HepG2 (cell line): ENCODE measurements around the gene ACOXL. TPM values are rescaled to one million over a fixed set of nuclear protein-coding genes. Genes with fewer than 3 reads are reported as not detected.
A peak's percentile ranks its signal among the peaks of the same experiment; 100 is the strongest.

ENCODE experiments used
- ATAC-seq: fragments of 200-7000 bp; cut with Tn5 transposase; 3 replicates; pipeline ENCODE4 v1.9.1; 2020; ENCODE audit warnings: mild to moderate bottlenecking, moderate library complexity
- BruUV-seq: library from RNA; stranded (reverse); fragments of 400-500 nt; replicated peaks from 2 replicates; lab custom pipeline; 2021; lab: Mats Ljungman, UMichigan
- CTCF ChIA-PET: fragments of 300-600 bp; formaldehyde crosslinking; extraction: SDS; loops from one replicate; lab custom pipeline; 2021; ENCODE audit warnings: low total read pairs, inconsistent platforms, low intra/inter-chr PET ratio; lab: Yijun Ruan, JAX
- POLR2A ChIA-PET: fragments of 350-600 bp; sonication (Branson Sonifier 250); formaldehyde crosslinking; loops from one replicate; lab custom pipeline; 2020; ENCODE audit warnings: antibody characterized with exemption, inconsistent platforms; lab: Yijun Ruan, JAX
- DNase-seq: peaks from one replicate; pipeline ENCODE4 v3.0.0-alpha.2; 2015; ENCODE audit warnings: low spot score
- FAIRE-seq: peaks from 3 replicates; lab custom pipeline; 2011; peaks lifted over from hg19 to GRCh38; lab: Jason Lieb, UNC
- H2AFZ ChIP-seq: one replicate; pipeline ENCODE4 v1.6.1; 2011; ENCODE audit warnings: low read length, inconsistent platforms
- H3K27ac ChIP-seq: fragments of 300-600 bp; 3 replicates; pipeline ENCODE4 v1.8.0; 2011; ENCODE audit warnings: mixed run types, mild to moderate bottlenecking, mixed read lengths, low read length, inconsistent platforms; ENCODE audit not compliant: insufficient read depth; ENCODE audit errors: extremely low read length
- H3K27me3 ChIP-seq, 2 experiments: fragments of 200-600 bp in 1 of 2; 2 replicates in 1 of 2; 3 replicates in 1 of 2; pipeline versions ENCODE4 v1.6.0 to v1.8.0; 2011; ENCODE audit warnings: low read length in 2 of 2, mild to moderate bottlenecking in 2 of 2, moderate library complexity in 2 of 2, inconsistent platforms in 1 of 2; ENCODE audit not compliant: insufficient read depth in 2 of 2, control insufficient read depth in 1 of 2
- H3K36me3 ChIP-seq, 2 experiments: fragments of 200-600 bp in 1 of 2; replicated peaks in 1 of 2; 2 replicates in 1 of 2; 3 replicates in 1 of 2; pipeline versions ENCODE4 v1.5.1 to v1.8.0; 2011; ENCODE audit warnings: low read length in 2 of 2, inconsistent platforms in 1 of 2; ENCODE audit not compliant: insufficient read depth in 2 of 2, control insufficient read depth in 1 of 2
- H3K4me1 ChIP-seq: 2 replicates; pipeline ENCODE4 v1.5.1; 2012; ENCODE audit warnings: low read length, inconsistent platforms; ENCODE audit not compliant: insufficient read depth
- H3K4me2 ChIP-seq: 2 replicates; pipeline ENCODE4 v1.6.0; 2011; ENCODE audit warnings: low read depth, low read length, inconsistent platforms
- H3K4me3 ChIP-seq, 3 experiments: fragments of 200-600 bp in 1 of 3; sonication (generic), shearing (Covaris generic) in 1 of 3; replicated peaks in 1 of 3; 2 replicates each; pipeline ENCODE4 v1.5.1; 2011 to 2016; ENCODE audit warnings: low read length in 3 of 3, inconsistent platforms in 2 of 3, low read depth in 2 of 3, mild to moderate bottlenecking in 2 of 3, control low read depth in 1 of 3, mixed read lengths in 1 of 3; ENCODE audit not compliant: insufficient read depth in 1 of 3
- H3K79me2 ChIP-seq: one replicate; pipeline ENCODE4 v1.6.1; 2011; ENCODE audit warnings: low read length, inconsistent platforms; ENCODE audit not compliant: insufficient read depth
- H3K9ac ChIP-seq: 2 replicates; pipeline ENCODE4 v1.6.0; 2011; ENCODE audit warnings: mild to moderate bottlenecking, low read depth, low read length, inconsistent platforms; ENCODE audit not compliant: insufficient read depth
- H3K9me3 ChIP-seq: 2 replicates; pipeline ENCODE4 v1.5.1; 2012; ENCODE audit warnings: mild to moderate bottlenecking, low read length
- H4K20me1 ChIP-seq: 2 replicates; pipeline ENCODE4 v1.6.0; 2011; ENCODE audit warnings: inconsistent platforms, mild to moderate bottlenecking, low read length, moderate library complexity; ENCODE audit not compliant: insufficient read depth
- ATF7 ChIP-seq, 2 experiments: fragments of 450-650 bp in 1 of 2; sonication (generic) in 1 of 2; formaldehyde crosslinking in 1 of 2; IDR thresholded peaks; 2 replicates each; pipeline versions ENCODE4 v1.4.0 to v1.6.1; 2016 to 2020; ENCODE audit warnings: antibody characterized with exemption in 1 of 2, mild to moderate bottlenecking in 1 of 2, missing genetic modification reagents in 1 of 2
- CENPX ChIP-seq: sonication (generic); formaldehyde crosslinking; IDR thresholded peaks from 2 replicates; pipeline ENCODE4 v1.9.0; 2021; ENCODE audit warnings: mild to moderate bottlenecking, missing genetic modification reagents, moderate library complexity
- CREB1 ChIP-seq, 2 experiments: fragments of 450-650 bp in 1 of 2; IDR thresholded peaks; 2 replicates each; pipeline ENCODE4 v1.6.1; 2016 to 2017; ENCODE audit warnings: control low read depth in 1 of 2, mild to moderate bottlenecking in 1 of 2, missing compliant biosample characterization in 1 of 2, missing genetic modification characterization in 1 of 2
- EP300 ChIP-seq, 3 experiments: sonication (generic) in 1 of 3; formaldehyde crosslinking in 1 of 3; IDR thresholded peaks; 2 replicates each; pipeline versions ENCODE4 v1.5.1 to v1.6.1; 2011 to 2020; ENCODE audit warnings: low read depth in 2 of 3, low read length in 2 of 3, borderline replicate concordance in 1 of 3, improper control_type of control experiment in 1 of 3, mild to moderate bottlenecking in 1 of 3, missing genetic modification reagents in 1 of 3, moderate library complexity in 1 of 3
- HNRNPK ChIP-seq: fragments of 200-400 bp; formaldehyde crosslinking; IDR thresholded peaks from 2 replicates; pipeline ENCODE4 v1.6.1; 2018; ENCODE audit warnings: low read length, low read depth, moderate library complexity, mild to moderate bottlenecking; ENCODE audit not compliant: poor library complexity, severe bottlenecking
- RXRB ChIP-seq: IDR thresholded peaks from 2 replicates; pipeline ENCODE4 v1.6.1; 2016; ENCODE audit warnings: borderline replicate concordance, missing genetic modification reagents, missing compliant biosample characterization
- SAP130 ChIP-seq: IDR thresholded peaks from 2 replicates; pipeline ENCODE4 v1.6.1; 2016; ENCODE audit warnings: low read depth
- SMAD3 ChIP-seq: sonication (generic); formaldehyde crosslinking; IDR thresholded peaks from 2 replicates; pipeline ENCODE4 v1.4.0; 2020; ENCODE audit warnings: missing genetic modification reagents
- SNAI1 ChIP-seq: sonication (generic); formaldehyde crosslinking; IDR thresholded peaks from 2 replicates; pipeline ENCODE4 v1.5.0; 2020; ENCODE audit warnings: mild to moderate bottlenecking, missing genetic modification reagents, borderline replicate concordance
- SOX5 ChIP-seq: IDR thresholded peaks from 2 replicates; pipeline ENCODE4 v1.6.1; 2016; ENCODE audit warnings: borderline replicate concordance
- SOX6 ChIP-seq, 2 experiments: fragments of 450-650 bp in 1 of 2; sonication (generic) in 1 of 2; formaldehyde crosslinking in 1 of 2; IDR thresholded peaks; 2 replicates each; pipeline versions ENCODE4 v1.4.0 to v1.6.1; 2017 to 2020; ENCODE audit warnings: antibody characterized with exemption in 1 of 2, mild to moderate bottlenecking in 1 of 2, missing genetic modification reagents in 1 of 2
- TCF7 ChIP-seq: sonication (generic); IDR thresholded peaks from 2 replicates; pipeline ENCODE4 v1.6.1; 2016; ENCODE audit warnings: antibody characterized with exemption, low read depth
- ZBTB21 ChIP-seq: sonication (generic); formaldehyde crosslinking; IDR thresholded peaks from 2 replicates; pipeline ENCODE4 v1.4.0; 2020; ENCODE audit warnings: missing genetic modification reagents
- ZNF30 ChIP-seq: sonication (generic); formaldehyde crosslinking; IDR thresholded peaks from 2 replicates; pipeline ENCODE4 v1.5.0; 2020; ENCODE audit warnings: mild to moderate bottlenecking, missing genetic modification reagents
- ZNF580 ChIP-seq: IDR thresholded peaks from 2 replicates; pipeline ENCODE4 v1.6.1; 2016; ENCODE audit warnings: low read depth, borderline replicate concordance
- ZNF598 ChIP-seq: sonication (generic); formaldehyde crosslinking; IDR thresholded peaks from 2 replicates; pipeline ENCODE4 v1.5.1; 2020; ENCODE audit warnings: mild to moderate bottlenecking, missing genetic modification reagents, borderline replicate concordance
- ZNF724P ChIP-seq: sonication (generic); formaldehyde crosslinking; IDR thresholded peaks from 2 replicates; pipeline ENCODE4 v1.8.0; 2022; ENCODE audit warnings: missing genetic modification reagents, borderline replicate concordance
- ZSCAN21 ChIP-seq: sonication (generic); formaldehyde crosslinking; IDR thresholded peaks from 2 replicates; pipeline ENCODE4 v1.8.0; 2022; ENCODE audit warnings: mild to moderate bottlenecking, missing genetic modification reagents, moderate library complexity, borderline replicate concordance
- ZXDC ChIP-seq: sonication (generic); formaldehyde crosslinking; IDR thresholded peaks from 2 replicates; pipeline ENCODE4 v1.5.0; 2020; ENCODE audit warnings: mild to moderate bottlenecking, missing genetic modification reagents
- WGBS: methylation state at CpG from one replicate; pipeline ENCODE4 v1.1.6; 2017; ENCODE audit warnings: low lambda C conversion rate; 5-methylcytosine and 5-hydroxymethylcytosine counted together
- in situ Hi-C: cut with HindIII; loops from 2 replicates; pipeline ENCODE4 v1.10.0; 2017; ENCODE audit warnings: low pct_unique_long_range_greater_than_20kb; ENCODE audit not compliant: extremely low pct_ligation_motif_present
- intact Hi-C: fragments of 100-400 bp; cut with micrococcal nuclease; formaldehyde crosslinking; loops from one replicate; pipeline ENCODE4 v1.10.0; 2022; ENCODE audit not compliant: unreplicated experiment
- polyA plus RNA-seq, 8 experiments: library from polyadenylated mRNA; depleted of rRNA in 3 of 8; stranded (reverse) in 7 of 8; unstranded in 1 of 8; fragments of >200 nt; fragmentation: Illumina TruSeq in 4 of 8; extraction: Trizol in 4 of 8; gene quantifications; 2 replicates each; pipeline versions ENCODE4 v1.2.1 to v1.2.3, GENCODE V29; 2011 to 2016; ENCODE audit warnings: low read depth in 4 of 8, missing spikeins in 1 of 8, mixed read lengths in 1 of 8; ENCODE audit not compliant: insufficient read depth in 1 of 8
- total RNA-seq, 5 experiments: library from RNA; depleted of rRNA; stranded (reverse); fragments of >200 nt; fragmentation: Illumina TruSeq; extraction: Trizol; gene quantifications; 2 replicates each; pipeline ENCODE4 v1.2.3, GENCODE V29; 2016; ENCODE audit warnings: low read depth in 1 of 5

The ACOXL gene
- total and polyA plus RNA-seq, 2 of the 13 experiments (the other 11 are each of a cell fraction or from before 2014, with no cell fraction given) = not detected

DNA sequence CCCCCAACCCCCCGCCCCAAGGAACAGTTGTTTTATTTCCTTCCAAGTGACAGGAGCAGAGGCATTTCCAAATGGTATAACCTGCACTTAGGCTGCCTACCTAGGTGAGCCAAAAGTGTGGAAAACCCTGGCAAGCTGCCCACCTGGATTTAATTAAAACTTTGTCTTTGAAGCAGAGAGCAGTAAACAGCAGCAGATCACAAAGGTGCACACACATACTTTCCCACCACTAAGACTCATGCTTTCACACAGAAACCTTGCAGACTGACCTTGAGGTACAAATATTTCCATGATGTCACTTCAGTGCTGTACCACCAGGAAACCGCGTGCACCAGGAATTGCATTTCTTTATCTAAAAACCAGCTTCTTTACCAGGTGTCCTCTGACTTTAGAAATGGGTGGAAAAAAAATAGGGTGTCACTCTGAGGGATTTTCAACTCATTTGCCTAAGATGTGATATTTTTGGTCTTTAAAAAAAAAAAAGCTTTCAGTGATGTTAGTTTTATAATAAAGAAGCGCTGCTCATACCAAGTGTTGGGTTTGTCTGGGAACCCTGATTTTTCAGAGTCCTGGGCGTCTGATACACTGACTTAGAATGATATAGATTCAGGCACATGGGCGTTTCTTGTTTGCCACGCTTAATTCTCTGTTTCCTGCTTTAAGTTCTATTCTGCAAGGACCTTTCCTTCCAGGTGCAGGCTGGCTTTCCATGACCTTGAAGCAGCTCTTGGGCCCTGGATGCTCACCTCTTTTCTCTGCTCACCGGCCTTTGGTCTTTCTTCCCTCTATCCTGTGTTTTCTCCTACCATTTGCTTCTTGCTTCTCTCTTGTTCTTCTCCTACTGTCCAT, 317.6 kb downstream of the ACOXL start:
- DNase-seq = peak; percentile 83
- peak; percentile 12 for FAIRE-seq
- no peaks in the 10 kb centered on the region for H3K9me3 ChIP-seq
- H3K4me1 ChIP-seq = peaks cover 23% of the 10 kb centered on the region
- H3K9ac ChIP-seq = no peak overlapping the region
- H3K27ac ChIP-seq = no peak overlapping the region
- no peak overlapping the region for H3K4me3 ChIP-seq
- no peak overlapping the region for H2AFZ ChIP-seq
- ChIA-PET POLR2A (interaction anchor here (0.7 kb wide), 1 partner anchor 30 kb away, joined by 3 read pairs; no protein-coding TSS in a partner anchor), CTCF (no interaction called here)
- H3K79me2 ChIP-seq = no peaks in the 10 kb centered on the region
- 0 out of 2 replicates have a peak overlapping the region, but pooled peaks have one; percentile 2 for H3K4me2 ChIP-seq
- H3K27me3 ChIP-seq = peaks cover 5 to 18% of the 10 kb centered on the region in 2 experiments; a peak in 3 of 5 replicates
- H4K20me1 ChIP-seq = no peaks in the 10 kb centered on the region
- peak; percentile 70 for ATAC-seq
- no TSS peak for BruUV-seq
- in situ Hi-C loops = no loop called here
- WGBS = 50% methylated on average over 8 of the region's 8 CpGs
- intact Hi-C loops = no loop called here
- H3K36me3 ChIP-seq = no peaks in the 10 kb centered on the region
- TF ChIP-seq TCF7 (peak; percentile 12; the same call in 1 of the 2 replicates), SMAD3 (CRISPR knock-in tag) (no peak), SOX6 (IDR thresholded peaks at IDR 0.05) (no peak), SOX6 (CRISPR knock-in tag; IDR thresholded peaks at IDR 0.05) (0 out of 2 replicates have a peak, but pooled peaks have one; percentile 14), ZNF724P (CRISPR knock-in tag) (no peak), CENPX (CRISPR knock-in tag) (no peak), ATF7 (IDR thresholded peaks at IDR 0.05) (0 out of 2 replicates have a peak, but pooled peaks have one; percentile 3), ATF7 (CRISPR knock-in tag; IDR thresholded peaks at IDR 0.05) (peak; percentile 77; the same call in 1 of the 2 replicates), SOX5 (CRISPR knock-in tag) (peak; percentile 16; the same call in 1 of the 2 replicates), ZBTB21 (CRISPR knock-in tag) (peak; percentile 23; the same call in 1 of the 2 replicates), HNRNPK (no peak), ZNF598 (no peak), SNAI1 (no peak), CREB1 (IDR thresholded peaks at IDR 0.05) (peak; percentile 43; the same call in 1 of the 2 replicates), CREB1 (CRISPR knock-in tag; IDR thresholded peaks at IDR 0.05) (peak; percentile 75), ZSCAN21 (CRISPR knock-in tag) (no peak), RXRB (CRISPR knock-in tag) (0 out of 2 replicates have a peak, but pooled peaks have one; percentile 13), ZNF30 (CRISPR knock-in tag) (no peak), ZXDC (CRISPR knock-in tag) (no peak), EP300 (IDR thresholded peaks at IDR 0.05; ENCODE audit: low read depth in 2 of 2, low read length in 2 of 2) (peak in 1 of 2 experiments; percentile 45; a peak in 1 of 4 replicates), EP300 (CRISPR knock-in tag; IDR thresholded peaks at IDR 0.05; ENCODE audit: borderline replicate concordance) (no peak), ZNF580 (CRISPR knock-in tag) (no peak), SAP130 (CRISPR knock-in tag) (peak; percentile 48; the same call in 1 of the 2 replicates)
